ENCODE measurements around the gene TOX3.

DNA sequence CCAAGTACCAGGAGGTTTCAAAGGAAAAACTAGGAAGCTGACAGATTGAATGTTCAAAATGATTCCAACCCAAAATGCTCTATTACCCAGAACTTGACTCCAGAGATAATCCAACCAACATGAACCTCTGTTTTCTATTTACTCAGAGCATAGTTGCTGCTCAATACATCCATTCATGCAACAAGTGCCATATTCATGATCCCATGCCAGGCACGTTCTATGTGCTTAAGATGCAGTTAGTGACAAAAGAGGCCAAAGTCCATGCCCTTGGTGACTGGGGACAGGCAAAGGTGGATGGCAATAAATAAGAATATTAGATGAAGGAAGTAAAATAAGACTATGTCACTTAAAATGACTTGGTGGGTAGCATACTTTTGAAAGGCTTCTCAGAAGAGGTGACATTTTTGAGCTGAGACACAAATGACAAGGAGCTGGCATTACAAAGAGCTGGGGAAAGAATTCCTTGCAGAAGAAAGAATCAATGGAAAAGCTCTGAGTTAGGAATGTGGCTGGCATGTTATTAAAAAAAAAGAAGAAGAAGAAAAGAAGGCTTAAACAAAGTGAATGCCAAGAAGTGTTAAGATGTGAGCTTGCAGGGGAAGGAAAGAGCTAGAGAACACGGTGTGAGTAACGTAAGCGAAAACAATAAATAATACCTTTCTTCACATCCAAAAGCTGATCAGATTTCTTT is 34.5 kb downstream of the TOX3 start:
- TF ChIP-seq, protein P1, sequence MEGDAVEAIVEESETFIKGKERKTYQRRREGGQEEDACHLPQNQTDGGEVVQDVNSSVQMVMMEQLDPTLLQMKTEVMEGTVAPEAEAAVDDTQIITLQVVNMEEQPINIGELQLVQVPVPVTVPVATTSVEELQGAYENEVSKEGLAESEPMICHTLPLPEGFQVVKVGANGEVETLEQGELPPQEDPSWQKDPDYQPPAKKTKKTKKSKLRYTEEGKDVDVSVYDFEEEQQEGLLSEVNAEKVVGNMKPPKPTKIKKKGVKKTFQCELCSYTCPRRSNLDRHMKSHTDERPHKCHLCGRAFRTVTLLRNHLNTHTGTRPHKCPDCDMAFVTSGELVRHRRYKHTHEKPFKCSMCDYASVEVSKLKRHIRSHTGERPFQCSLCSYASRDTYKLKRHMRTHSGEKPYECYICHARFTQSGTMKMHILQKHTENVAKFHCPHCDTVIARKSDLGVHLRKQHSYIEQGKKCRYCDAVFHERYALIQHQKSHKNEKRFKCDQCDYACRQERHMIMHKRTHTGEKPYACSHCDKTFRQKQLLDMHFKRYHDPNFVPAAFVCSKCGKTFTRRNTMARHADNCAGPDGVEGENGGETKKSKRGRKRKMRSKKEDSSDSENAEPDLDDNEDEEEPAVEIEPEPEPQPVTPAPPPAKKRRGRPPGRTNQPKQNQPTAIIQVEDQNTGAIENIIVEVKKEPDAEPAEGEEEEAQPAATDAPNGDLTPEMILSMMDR (IDR thresholded peaks at IDR 0.05): no peak
- no peak for TF ChIP-seq POLR2A (IDR thresholded peaks at IDR 0.05)

Data from lower leg skin (tissue), 3 donors.